ENCODE results near the gene MYMK. TPM values are rescaled to one million over a fixed set of nuclear protein-coding genes. Genes with fewer than 3 reads are reported as not detected.

Gene MYMK
- total RNA-seq, 1 experiment from 2014 or later, result not detected

DNA sequence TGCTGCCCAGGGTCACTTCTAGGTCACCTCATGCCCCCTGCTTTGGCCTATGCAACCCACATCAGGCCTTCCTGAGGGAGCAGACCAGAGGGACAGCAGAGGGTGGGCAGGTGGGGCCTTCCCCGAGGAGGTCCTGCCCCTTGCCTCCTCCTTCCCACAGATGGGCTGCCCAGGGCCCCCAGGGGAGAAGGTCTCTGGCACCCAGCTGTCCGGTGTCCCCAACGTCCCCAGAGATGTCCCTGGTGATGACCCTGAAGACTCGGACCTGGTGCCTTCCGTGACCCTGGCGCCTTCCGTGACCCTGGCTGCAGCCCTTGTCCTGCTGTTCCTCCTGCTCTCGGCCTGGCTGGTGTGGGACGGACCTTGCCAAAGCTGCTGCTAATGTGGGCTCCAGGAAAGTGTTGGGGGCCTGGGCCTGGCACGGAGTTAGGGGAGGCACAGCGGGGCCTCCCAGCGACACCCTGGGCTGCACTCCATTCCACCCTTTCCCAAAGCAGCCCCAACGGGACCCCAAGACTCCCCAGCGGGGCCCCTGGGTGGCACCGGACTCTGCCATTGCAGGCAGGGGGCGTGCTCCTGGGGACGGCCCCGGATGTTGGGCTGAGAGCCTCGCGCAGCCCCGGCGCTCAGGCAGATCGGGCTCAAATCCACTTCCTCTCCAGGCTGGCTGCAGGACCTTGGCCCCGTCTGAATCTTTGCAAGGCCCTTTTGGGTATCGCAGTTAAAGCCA lies 39.1 kb downstream of the MYMK start:
- no peak for DNase-seq (ENCODE audit: low read depth)

DNA sequence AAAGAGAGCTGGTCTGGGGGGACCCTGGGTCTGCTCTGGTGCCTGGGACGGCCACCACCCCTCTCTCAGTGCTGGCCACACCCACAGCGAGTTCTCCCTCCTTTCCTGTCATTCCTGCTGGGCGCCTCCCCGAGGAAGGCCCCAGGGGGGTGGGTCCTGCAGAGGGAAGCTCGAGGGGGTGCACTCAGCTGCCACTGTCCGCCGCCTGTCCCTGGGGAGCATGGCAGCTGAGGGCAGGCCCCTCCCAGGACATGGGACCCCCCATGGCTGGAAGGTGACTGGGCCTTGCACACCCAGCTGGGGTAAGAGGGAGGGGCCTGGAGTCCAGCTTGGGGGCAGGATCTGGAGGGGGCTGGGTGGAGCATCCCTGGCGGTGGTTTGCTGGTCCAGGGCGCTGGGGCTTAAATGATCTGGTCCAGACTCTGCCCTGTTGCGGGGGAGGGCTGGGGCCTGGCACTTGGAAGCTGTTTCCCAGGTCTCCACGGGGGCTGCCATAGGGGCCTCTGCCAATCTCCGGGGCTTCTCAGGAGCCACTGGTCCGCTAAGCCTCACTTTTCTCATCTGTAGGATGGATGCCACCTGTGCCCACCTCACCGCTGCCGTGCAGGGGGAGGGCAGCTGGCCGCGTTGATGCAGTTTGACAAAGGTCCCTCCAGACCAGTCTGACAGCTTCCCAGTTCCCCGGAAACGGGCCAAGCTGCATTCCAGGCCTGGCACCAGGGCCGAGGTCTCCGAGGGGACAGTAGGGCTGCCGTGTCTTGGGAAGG lies 39.9 kb downstream of the MYMK start:
- DNase-seq (ENCODE audit: low read depth), result peak; percentile 42

DNA sequence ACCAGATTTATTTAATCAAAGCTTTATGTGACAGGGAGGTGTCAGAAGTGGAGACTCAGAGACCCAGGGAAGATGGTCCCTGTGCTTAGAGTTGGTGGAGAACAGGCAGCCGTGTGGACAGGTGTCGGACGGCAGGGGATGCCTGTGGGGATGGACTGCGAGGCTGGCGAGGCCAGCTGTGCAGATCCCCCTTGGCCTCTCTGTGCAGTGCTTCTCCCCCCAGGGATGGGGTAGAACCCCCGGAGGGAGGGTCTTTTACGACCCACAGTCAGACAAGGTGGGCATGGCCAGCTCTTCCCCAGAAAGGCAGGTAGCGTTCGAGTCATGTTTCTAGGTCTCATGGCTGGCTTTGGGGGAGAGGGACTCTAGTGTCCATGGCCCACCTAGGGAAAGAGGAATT lies 41.1 kb downstream of the MYMK start:
- no peak for DNase-seq (ENCODE audit: low read depth)

DNA sequence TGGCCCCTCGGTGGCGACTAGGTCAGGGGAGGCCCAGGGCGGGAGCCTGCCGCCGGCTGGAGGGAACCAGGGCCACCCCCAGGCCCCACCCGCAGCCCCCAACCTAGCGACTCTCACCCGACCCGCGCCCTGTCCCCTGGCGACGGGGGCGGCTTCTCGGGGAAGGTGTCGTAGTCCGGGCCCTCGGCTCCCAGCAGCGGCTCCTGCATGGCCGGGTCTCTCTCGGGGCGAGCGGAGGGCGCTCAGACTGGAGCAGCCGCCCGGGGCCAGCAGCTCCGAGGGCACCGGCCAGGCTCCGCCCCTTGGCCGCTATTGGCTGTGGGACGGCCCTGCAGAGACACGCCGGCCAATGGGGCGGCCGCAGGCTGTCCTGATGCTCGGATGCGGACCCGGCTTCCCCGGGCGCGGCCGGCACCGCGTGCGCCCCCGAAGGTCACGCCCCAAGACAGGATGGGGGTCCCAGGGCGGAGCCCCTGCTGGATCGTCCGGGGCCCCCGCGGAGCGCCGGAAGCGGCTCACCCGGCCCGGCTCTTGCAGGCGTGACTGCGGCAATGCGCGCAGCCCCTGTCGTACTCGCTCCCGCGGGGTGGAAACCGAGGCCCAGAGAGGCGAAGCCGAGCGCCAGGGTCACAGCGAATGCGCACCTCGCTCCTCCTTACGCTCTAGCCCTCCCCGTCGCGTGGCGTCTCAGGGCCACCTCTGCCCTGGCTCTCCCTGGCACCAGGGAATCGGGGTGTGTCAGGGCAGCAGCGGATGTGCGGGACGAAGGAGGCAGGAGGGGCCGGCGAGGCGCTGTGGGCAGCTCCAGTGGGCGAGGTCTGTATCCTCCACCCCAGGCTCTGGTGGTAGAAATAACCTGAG lies 45.7 kb downstream of the MYMK start, which contains the start of gene SLC2A6:
SLC2A6 (minus strand) TSS at position 249 of the 861 bp plus-strand sequence; CDS start at position 209, 40 bp downstream.
- DNase-seq (ENCODE audit: low read depth), result peak; percentile 82

DNA sequence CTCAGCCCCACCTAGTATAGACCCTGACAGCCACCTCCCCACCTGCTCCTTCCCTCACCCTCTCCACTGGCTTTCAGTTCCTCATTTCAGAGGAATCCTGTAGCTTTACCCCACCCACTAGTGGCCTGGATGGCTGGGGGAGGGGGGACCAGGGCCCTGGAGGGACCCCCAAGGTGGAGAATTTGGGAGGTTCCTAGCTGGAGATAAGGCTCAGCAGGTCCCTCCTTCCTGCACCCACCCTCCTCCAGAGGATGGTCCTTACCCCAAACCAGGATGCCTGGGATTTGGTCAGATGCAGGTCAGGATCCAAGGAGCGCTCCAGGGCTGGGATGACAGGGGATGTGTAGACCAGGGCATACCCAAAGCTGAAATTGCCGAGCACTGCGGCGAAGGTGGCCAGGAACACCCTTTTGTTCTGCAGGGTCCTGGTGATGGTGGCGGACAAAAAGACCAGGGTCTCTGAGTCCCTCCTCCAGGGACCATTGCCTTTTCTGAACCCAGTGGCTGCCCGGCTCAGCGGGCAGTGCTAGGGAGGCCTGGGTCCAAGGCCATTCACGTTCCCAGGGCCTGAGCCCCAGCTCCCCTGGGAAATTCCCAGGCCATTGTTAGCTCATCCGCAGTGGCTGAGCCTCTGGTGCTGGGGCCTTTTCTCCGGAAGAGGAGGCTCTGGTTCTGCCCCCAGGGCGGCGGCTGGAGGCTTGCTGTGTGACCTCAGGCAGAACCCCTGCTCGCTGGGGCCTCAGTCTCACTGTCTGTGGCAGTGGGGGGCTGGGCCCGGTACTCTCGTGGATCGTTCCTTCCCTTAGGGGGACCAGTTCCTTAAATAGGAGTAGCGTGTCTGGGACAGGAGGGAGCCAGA lies 46.5 kb downstream of the MYMK start:
- peak; percentile 58 for DNase-seq (ENCODE audit: low read depth)

DNA sequence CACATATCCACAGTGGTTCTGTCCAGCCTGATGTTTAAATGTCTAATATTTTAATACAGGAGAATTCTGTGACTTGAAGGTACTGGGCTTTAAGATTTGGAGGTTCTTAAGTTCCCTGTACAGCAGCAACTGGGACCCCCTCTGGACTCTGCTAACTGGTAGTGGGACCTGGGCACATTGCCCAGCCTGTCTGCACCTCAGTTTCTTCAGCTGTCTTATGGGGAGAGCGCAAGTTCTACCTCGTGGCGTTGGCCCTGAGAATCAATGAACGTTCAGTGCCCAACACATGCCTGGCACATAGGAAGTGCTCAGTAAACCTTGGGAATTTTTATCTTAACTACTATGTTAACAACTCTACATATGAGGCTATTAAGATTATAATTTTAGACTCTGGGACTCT lies 47.3 kb downstream of the MYMK start:
- no peak for DNase-seq (ENCODE audit: low read depth)

DNA sequence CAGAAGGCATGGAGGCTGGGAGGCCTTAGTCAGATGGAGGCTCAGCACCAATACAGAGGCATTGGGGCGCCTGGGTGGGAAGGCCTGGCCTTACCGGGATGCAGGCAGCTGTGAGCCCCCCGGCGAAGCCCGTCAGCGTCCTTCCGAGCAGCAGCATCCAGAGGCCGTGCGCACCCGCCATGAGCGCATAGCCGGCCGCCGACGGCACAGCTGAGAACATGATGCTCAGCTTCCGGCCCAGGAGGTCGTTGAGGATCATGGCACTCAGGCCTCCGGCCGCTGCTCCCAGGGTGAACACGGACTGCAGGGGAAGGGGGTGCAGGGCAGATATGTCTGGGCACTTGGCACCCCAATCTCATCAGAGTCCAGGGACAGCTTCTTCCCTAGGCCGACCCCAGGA lies 47.8 kb downstream of the MYMK start:
- DNase-seq (ENCODE audit: low read depth), result no peak

DNA sequence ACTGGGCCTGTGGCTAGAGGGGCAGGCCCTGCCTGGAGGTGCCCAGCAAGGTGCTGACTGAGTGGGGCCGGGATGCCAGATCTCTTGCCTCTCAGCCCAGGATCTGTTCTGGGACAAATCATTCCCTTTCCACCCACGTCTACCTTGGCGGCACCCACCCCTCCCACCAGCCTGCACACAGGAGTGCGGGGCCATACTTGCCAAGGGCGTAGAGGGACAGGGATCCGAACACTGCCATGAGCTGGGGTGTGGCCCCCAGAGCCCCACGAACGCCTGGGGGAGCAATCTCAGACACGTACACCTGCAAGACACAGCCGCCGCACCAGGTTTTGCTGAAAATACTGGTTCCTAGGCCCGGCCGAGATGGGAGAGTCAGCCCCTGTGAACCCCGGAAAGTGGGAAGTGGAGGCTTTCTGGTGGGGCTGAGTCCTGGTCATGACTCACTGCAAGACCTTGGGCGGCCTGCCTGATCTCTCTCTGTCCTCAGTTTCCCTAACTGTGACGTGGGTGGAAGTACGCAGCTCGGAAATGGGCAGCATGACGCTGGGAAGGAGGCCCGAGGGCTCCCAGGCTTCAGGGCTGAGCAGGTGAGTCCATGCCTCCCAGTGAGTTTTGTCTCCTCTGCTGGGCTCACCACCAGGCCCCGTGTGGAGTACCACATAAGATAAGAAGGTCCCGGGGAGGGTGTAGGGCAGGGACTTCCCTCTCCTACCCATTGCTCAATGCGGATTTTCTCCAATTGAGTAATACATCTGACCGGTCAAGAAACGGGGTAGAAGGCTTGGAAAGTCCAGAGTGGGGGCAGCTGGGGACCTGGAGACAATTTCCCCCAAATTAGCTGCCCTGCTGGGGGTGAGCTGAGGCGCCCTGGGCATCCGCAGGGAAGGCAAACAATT lies 48.5 kb downstream of the MYMK start:
- DNase-seq (ENCODE audit: low read depth), result no peak

DNA sequence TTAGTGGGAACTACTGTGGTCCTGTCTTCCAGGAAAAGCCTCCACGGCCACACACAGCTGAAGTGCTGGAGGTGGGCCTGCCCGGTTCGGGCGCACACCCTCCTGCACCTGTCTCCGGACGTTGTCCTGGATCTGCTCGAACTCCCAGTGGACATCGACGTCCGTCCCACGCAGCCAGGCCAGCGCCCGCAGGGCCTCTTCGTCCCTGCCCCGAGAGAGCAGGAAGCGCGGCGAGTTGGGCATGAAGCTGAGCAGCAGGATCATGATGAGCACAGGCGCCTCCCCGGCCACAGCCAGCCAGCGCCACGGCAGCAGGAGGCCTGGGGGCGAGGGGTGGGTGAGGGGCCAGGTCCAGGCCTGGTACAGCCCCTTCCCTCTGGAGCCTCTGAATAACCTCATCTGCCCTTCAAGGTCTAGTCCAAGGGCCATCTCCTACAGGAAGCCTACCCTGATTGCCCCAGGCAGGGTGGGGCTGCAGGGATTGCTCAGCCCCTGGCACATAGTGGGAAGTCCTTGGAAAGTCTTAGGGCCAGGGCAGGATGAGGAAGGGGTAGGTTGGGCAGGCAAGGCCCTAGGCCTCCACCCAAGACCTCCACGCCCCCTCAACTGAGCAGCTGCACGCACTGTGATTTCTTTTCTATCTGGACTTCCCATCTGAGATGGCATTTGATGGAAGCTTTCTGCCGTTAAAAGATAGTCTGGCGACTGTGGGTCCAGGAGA lies 49.3 kb downstream of the MYMK start:
- no peak for DNase-seq (ENCODE audit: low read depth)

DNA sequence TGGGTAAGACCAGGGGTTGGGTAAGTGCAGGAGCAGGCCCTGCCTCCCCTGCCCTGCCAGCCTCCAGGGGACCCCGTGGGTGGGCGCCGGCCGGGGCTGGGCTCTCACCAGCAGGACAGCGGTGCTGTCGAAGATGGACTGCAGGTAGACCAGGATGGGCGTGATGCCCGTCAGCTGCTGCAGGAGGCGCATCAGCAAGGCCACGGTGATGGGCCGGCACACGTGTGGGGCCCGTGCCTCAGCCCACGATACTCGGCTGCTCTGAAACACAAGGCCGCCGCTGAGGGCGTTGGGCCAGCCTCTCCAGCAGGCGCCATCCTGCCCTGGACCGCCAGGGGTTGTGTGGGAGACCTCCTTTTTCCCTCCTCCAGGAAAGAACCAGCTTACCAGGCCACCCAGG lies 49.9 kb downstream of the MYMK start:
- DNase-seq (ENCODE audit: low read depth), result no peak

DNA sequence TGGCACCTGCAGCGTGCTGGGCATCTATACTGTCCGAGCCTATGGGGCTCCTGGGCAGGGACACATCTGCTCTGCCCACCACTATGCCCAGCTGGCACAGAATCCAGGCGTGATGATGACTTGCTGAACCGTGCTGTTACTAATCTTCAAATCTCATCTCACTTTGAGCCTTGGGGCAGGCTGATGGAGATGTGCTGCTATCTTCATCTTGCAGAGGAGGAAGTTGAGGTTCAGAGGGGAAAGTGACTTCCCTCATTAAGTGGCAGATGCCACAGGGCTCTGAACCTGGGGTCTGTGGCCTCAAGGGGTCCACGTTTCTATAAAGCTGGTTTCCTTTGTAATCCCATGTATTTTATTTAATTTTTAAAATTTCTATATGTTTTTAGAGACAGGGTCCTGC lies 50.5 kb downstream of the MYMK start:
- no peak for DNase-seq (ENCODE audit: low read depth)

DNA sequence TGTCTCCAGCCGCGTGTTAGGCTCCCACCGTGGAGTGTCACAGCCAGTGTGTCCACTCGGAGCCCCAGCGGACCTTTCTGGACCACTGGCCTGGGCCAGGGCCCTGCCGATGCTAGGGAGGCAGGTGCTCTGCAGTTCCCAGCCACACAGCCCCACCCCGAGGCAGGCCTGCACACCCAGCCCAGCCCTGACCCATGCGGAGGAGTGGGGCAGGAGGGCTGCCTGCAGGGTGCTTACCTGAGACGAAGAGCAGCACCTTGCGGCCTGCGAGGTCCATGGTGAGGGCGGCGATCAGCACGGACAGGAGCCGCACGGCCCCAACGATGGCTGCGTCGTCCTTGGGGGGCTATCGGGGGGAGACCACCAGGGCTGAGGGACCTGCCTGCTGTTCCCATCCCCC lies 51.0 kb downstream of the MYMK start:
- DNase-seq (ENCODE audit: low read depth), result no peak

DNA sequence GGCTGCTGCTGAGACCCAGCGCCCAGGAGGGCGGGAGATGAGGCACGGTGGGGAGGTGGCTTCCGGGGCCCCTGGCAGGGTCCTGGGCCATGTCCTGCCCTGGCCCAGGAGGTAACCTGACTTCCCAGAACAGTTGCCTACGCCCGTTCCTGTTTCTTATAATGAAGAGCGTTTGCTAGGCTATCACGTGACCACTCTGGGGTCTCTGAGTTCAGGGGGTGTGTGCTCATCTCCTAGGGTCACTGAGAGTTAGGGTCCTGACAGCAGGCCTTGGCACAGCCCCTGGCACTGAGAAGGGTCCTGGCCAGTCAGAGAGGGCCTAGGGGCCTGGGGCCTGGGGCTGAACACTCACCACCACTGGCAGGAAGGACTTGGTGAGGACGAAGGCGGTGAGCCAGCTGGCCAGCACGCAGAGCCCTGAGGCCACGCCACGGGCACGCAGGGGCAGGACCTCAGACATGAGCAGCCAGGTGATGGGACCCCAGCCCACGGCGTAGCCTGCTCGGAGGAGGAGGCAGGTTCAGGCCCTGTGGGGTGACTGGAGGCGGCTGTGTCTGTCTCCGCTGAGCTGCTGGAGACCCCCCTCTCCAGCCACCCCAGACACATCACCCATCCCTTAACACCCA lies 51.9 kb downstream of the MYMK start:
- no peak for DNase-seq (ENCODE audit: low read depth)

DNA sequence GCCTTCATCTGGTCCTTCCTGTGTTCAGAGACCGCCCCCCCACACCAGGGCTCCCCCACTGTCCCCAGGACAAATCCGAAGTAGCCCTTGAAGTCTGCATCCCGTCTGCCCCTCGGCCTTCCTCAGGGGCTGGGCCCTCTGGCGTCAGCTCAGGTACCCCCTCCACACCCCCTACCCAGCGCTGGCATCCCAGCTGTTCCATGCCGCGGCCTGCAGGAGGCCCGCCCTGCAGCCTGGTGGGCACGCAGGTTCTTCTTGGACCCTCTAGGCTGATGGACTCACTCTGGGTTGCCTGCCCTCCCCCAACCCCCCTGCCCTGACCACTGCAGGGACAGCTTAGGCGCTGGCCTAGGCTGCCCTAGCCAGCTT lies 52.5 kb downstream of the MYMK start:
- no peak for DNase-seq (ENCODE audit: low read depth)

DNA sequence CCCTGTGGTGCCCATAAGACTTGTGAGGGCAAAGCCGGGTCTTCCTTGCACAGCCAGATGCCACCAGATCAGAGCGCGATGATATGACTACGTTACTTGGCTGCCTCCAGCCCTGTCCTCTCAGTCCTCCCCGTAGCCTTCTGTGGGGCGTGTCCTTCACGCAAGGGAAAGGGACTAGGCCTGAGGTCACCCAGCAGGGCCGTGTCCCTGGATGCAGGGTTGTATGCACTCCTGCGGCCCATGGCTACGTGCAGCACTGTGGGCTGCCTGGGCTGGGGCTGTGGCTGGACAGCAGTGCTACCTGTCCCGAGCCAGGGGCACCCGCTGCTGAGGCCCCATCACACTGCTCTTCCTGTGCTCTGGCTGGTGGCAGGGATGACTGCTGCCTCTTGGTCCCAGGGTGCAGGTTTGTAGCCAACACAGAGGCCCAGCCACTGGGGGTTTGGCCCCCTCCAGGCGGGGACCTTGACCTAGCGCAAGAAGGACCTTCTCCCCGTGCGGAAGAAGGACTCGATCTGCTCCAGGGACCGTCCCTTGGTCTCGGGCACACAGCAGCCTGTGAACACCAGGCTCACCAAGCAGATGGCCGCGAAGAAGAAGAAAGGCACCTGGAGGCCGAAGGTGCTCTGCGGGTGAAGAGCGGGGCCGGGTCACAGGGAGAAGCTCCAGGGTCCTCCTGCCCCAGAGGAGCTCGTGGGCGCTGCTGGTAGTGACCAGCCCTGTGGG lies 53.0 kb downstream of the MYMK start:
- DNase-seq (ENCODE audit: low read depth), result no peak

DNA sequence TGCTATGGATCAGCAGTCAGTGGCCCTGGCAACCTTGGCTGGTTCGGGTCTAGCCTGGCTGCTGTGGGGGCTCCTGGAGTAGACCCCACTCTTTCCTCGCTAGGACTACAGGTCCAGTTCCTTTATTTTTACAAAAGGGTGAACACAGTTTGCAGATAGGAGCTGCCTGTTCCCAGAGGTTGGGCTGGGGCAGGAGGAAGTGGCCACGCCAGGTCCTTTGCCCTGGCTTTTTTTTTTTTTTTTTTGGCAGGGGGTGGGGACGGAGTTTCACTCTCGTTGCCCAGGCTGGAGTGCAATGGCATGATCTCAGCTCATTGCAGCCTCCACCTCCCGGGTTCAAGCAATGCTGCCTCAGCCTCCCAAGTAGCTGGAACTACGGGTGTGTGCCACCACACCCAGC lies 53.8 kb downstream of the MYMK start:
- no peak for DNase-seq (ENCODE audit: low read depth)

DNA sequence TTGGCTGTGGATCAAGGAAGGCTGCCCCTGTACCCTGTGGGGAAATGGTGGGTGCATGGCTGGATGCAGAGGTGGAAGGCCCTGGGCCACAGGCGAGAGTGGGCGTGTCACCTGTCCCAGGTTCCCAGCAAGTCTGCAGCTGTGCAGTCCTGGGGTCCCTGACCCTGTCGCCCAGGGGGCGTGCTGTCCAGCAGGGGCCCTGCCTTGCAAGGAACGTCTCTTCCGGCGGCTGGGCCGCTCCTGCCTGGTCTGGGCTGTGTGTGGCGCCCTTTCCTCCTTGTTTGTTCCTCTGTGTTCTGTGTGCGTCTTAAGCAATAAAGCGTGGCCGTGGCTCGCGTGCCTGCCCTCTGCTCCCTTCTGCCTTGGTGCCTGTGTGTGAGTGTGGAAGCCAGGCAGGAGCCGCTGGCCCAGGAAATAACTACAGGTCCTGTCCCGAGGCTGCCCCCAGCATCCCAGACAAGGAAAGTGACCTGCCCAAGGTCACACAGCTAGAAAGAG lies 54.3 kb downstream of the MYMK start:
- DNase-seq (ENCODE audit: low read depth), result no peak

DNA sequence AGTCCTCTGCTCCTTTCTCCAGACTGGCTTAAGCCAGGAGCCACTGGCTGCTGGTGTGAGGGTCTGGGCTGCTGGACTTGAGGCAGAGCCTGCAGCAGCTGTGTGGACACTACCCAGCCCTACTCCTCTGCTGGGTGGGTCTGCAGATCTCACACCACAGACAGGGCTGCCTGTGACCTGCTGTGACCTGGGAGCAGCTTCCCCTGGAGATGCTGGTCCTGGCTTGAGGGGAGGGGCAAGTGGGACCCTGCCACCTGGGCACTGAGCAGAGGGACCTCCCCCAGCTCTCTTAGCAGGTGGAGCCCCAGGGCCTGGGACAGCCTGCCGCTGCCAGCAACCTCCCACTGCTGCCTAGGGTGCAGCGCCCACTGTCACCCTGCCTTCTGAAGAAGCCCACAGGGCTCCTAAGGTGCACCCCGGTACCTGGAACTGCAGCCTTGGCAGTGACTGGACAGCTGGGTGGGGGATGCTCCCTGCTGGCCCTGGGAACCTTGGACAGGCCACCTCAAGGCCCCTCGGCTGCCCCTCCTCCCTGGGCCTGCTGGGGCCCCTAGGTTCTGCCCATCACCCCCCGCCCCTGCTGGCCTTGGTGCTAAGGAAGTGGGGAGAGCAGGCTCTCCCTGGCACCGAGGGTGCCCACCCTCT lies 55.9 kb downstream of the MYMK start:
- no peak for DNase-seq (ENCODE audit: low read depth)
